IPS-20b (cell line): Measurements from ENCODE around the gene KCNAB1.

Experiments used
- H3K27ac ChIP-seq: one replicate; pipeline ENCODE4 v1.5.1; 2013; ENCODE audit warnings: low read length
- H3K27me3 ChIP-seq: 2 replicates; pipeline ENCODE4 v1.6.1; 2013; ENCODE audit warnings: mild to moderate bottlenecking, low read length, inconsistent platforms; ENCODE audit not compliant: insufficient read depth
- H3K36me3 ChIP-seq: 2 replicates; pipeline ENCODE4 v1.6.1; 2013; ENCODE audit warnings: low read depth, mild to moderate bottlenecking, inconsistent platforms, low read length, moderate library complexity; ENCODE audit not compliant: insufficient read depth
- H3K4me1 ChIP-seq: 2 replicates; pipeline ENCODE4 v1.6.1; 2013; ENCODE audit warnings: mild to moderate bottlenecking, control low read depth, inconsistent platforms, low read length, moderate library complexity; ENCODE audit not compliant: insufficient read depth
- H3K4me3 ChIP-seq: 2 replicates; pipeline ENCODE4 v1.5.1; 2013; ENCODE audit warnings: mild to moderate bottlenecking, low read length, inconsistent platforms
- H3K9ac ChIP-seq: 2 replicates; pipeline ENCODE4 v1.6.1; 2013; ENCODE audit warnings: low read depth, mild to moderate bottlenecking, inconsistent platforms, low read length, moderate library complexity
- H3K9me3 ChIP-seq: 2 replicates; pipeline ENCODE4 v1.6.1; 2013; ENCODE audit warnings: mild to moderate bottlenecking, low read depth, low read length, inconsistent platforms; ENCODE audit not compliant: insufficient read depth

The KCNAB1 gene

DNA sequence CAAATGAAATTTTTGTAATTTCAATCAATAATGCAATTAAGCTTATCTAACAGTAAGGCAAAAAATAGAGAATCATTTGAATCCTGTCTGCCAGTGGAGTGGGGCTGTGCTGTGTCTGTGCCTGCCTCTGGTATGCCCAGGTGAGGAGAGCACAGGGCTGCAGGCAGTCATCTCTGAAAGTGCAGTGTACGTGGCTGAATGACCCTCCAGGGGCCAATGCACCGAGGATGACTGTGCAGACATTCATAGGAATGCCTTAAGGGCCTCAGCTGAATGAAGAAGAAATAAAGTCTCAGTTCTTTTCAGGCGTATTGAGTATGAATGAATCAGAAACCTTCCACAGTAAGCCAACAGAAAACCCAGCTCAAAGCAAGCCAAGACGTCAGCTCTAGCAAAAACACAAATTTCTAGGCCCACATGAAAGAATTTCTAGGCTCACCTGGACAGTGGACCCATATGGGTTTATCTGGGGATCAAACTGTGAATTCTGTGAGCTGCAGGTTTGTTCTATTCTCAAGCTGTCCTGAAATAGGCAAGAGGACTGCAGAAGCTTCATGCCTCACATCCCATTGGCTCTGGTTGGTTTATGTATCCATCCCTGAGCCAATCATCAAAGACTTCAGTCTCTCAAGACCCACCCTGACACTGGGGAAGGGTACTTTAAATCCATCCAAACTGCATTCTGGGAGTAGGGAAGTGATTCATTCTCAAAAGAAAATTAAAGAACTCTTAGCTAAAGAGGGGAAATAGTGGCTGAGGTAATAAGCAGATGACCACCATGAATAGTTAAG is 311.2 kb downstream of the KCNAB1 start:
- Histone ChIP-seq H3K4me3 (no peak overlapping the region), H3K27me3 (no peaks in the 10 kb centered on the region), H3K4me1 (no peaks in the 10 kb centered on the region), H3K36me3 (no peaks in the 10 kb centered on the region), H3K9ac (no peak overlapping the region), H3K9me3 (no peaks in the 10 kb centered on the region), H3K27ac (no peak overlapping the region)

DNA sequence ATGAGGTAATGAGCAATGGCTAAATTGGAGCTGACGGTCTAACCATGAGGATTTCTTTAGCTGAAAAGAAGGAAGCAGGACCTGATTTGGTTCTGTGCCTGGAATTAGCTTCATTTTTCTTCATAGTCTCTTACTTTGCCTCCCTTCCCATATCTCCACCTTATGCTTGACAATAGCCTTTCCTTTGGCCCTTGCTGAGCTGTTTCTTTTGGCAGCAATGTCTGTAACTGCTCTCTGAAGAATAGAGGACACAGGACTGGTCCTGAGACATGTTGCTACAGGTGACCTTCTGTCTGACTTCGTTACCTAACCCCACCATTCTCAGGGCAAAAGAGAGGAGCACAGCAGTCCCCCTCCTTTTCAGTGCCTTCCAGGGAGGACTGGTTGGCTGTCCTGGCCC is 312.2 kb downstream of the KCNAB1 start:
- Histone ChIP-seq H3K27ac (no peak overlapping the region), H3K4me3 (no peak overlapping the region), H3K4me1 (no peaks in the 10 kb centered on the region), H3K36me3 (no peaks in the 10 kb centered on the region), H3K27me3 (no peaks in the 10 kb centered on the region), H3K9me3 (no peaks in the 10 kb centered on the region), H3K9ac (no peak overlapping the region)

DNA sequence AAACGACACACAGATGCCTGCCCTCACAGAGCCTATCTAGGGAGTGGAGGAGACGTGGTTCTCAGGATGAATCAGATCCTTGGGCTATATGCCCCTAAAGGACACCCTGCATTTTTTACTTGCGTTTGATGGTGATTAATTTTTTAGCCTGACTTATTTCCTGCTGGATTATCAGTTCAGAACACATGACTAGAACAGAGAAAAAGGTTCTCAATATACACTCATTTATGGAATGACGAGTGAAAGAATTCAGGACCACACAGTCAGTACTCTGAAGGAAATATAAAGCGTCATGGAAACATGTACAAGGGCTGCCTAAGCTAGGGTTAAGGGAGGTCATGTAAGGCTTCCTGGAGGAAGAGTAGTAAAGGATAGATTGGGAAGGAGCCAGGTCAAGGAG is 312.8 kb downstream of the KCNAB1 start:
- no peak overlapping the region for H3K4me3 ChIP-seq

DNA sequence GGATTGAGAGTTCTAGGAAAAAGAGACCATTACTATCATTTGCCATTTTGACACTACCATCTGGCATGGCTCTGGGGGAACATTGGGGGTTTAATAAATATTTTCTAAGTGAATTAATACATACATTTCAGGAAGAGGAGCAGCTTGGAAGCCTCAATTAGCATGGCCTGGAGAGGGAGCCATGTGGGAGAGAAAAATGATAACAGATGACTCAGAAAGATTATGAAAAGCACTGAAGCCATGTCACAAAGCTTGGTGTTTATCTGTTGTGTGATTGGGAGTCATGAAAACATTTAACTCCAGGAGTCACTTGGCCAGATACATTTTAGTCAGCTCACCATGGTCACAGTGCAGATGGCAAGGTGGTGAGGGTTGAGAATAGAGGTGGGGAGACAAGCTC is 313.5 kb downstream of the KCNAB1 start:
- Histone ChIP-seq H3K9ac (no peak overlapping the region), H3K27me3 (no peaks in the 10 kb centered on the region), H3K36me3 (no peaks in the 10 kb centered on the region), H3K4me1 (no peaks in the 10 kb centered on the region), H3K9me3 (no peaks in the 10 kb centered on the region), H3K4me3 (no peak overlapping the region), H3K27ac (no peak overlapping the region)

More for the DNA sequence above, 312.8 kb downstream of the KCNAB1 start:
- Histone ChIP-seq H3K27me3 (no peaks in the 10 kb centered on the region), H3K9ac (no peak overlapping the region), H3K9me3 (no peaks in the 10 kb centered on the region), H3K4me1 (no peaks in the 10 kb centered on the region), H3K27ac (no peak overlapping the region), H3K36me3 (no peaks in the 10 kb centered on the region)

DNA sequence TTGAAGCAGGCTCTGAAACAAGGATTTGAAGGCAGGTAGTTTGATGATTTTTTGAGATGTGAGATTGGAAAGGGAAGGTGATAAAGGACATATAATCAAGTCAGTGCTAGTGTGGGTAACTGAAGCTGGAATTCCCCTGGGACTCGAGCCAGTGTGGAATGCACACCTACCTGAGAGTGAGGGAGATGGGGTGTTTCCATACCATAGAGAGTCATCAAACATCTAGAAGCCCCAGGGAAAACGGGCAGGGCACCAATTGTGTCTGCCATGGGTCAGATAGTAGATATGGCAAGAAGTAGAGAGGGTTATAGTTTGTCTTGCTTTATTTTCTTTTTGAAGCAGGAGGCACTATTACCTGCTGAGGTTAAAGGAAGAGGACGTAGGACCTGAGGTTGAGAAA is 314.5 kb downstream of the KCNAB1 start:
- Histone ChIP-seq H3K4me1 (no peaks in the 10 kb centered on the region), H3K27me3 (no peaks in the 10 kb centered on the region), H3K9me3 (no peaks in the 10 kb centered on the region), H3K36me3 (no peaks in the 10 kb centered on the region), H3K4me3 (no peak overlapping the region), H3K9ac (no peak overlapping the region), H3K27ac (no peak overlapping the region)

DNA sequence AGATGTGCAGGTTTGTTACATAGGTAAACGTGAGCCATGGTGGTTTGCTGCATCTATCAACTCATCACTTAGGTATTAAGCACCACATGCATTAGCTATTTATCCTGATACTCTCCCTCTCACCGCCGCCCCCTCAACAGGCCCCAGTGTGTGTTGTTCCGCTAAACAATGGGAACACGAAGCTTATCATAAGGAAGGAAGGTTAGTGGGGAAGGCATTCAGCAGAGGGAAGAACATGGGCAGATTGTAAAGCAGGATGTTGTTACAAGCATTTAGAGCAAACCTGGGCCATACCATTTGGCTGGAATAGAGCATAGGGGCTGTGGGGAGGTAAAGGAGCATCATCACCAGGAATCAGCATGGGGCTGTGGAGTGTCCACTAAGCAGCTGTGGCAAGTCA is 322.7 kb downstream of the KCNAB1 start:
- Histone ChIP-seq H3K27me3 (no peaks in the 10 kb centered on the region), H3K9ac (no peak overlapping the region), H3K36me3 (no peaks in the 10 kb centered on the region), H3K9me3 (no peaks in the 10 kb centered on the region), H3K27ac (no peak overlapping the region), H3K4me3 (no peak overlapping the region), H3K4me1 (no peaks in the 10 kb centered on the region)

DNA sequence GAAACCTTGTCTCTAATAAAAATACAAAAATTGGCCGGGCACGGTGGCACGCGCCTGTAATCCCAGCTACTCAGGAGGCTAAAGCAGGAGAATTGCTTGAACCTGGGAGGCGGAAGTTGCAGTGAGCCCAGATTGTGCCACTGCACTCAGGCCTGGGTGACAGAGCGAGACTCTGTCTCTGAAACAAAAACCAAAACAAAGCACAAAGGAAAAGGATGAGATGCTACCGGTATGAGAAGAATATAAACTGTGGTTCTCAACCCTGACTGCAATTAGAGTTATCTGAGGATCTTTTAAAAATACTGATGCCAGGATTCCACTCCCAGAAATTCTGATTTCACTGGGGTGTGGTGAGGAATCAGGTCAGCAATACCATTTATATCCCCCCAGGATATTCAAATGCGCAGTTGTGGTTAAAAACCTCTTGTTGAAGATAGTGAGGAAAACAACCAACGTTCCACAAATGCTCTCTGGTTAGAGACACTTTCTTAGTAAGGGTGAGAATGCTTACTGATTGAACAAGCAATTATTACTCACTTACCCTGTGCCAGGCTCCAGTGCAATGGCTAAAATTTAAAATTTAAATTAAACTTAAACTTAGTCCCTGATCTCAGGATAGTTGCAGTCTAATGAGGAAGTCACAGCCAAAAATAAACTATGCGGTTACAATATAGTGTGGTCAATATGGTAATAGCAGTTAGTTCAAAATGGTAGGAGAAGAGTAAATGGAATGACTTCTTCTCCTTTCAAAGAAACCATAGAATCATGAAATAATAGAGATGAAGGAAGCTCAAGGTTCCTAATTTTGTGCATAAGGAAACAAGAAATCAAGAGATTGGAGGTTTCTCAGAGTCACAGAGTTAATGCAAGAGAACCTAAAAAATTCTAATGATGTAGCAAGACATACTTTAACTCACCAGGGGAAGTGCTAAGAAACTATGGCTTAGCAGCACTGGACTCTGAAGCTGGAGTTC is 325.0 kb downstream of the KCNAB1 start:
- no peaks in the 10 kb centered on the region for H3K36me3 ChIP-seq
- no peaks in the 10 kb centered on the region for H3K27me3 ChIP-seq
- no peaks in the 10 kb centered on the region for H3K4me1 ChIP-seq
- H3K27ac ChIP-seq: no peak overlapping the region
- H3K4me3 ChIP-seq: no peak overlapping the region
- no peak overlapping the region for H3K9ac ChIP-seq
- H3K9me3 ChIP-seq: no peaks in the 10 kb centered on the region

DNA sequence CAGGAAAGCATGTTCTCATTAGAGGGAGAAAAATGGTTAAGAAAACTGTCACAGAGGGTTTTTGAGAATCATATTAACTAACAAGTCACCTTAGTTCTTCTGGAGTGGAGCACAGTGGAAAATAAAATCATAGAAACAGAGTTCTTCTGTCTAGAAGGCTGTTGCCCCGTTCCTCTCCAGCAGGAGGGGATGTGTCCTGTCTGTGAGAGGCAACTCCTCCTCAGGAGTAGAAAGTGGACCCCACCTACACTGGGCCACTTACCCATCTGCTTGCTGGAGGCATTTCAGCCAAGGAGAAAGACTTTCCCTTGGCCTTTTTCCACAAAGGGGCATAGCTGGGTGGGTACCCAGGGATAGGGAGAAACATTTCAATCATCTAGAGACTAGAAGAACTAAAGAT is 327.9 kb downstream of the KCNAB1 start:
- no peaks in the 10 kb centered on the region for H3K36me3 ChIP-seq
- no peaks in the 10 kb centered on the region for H3K27me3 ChIP-seq
- no peaks in the 10 kb centered on the region for H3K4me1 ChIP-seq
- no peak overlapping the region for H3K4me3 ChIP-seq
- no peak overlapping the region for H3K27ac ChIP-seq
- H3K9me3 ChIP-seq: no peaks in the 10 kb centered on the region
- H3K9ac ChIP-seq: no peak overlapping the region

DNA sequence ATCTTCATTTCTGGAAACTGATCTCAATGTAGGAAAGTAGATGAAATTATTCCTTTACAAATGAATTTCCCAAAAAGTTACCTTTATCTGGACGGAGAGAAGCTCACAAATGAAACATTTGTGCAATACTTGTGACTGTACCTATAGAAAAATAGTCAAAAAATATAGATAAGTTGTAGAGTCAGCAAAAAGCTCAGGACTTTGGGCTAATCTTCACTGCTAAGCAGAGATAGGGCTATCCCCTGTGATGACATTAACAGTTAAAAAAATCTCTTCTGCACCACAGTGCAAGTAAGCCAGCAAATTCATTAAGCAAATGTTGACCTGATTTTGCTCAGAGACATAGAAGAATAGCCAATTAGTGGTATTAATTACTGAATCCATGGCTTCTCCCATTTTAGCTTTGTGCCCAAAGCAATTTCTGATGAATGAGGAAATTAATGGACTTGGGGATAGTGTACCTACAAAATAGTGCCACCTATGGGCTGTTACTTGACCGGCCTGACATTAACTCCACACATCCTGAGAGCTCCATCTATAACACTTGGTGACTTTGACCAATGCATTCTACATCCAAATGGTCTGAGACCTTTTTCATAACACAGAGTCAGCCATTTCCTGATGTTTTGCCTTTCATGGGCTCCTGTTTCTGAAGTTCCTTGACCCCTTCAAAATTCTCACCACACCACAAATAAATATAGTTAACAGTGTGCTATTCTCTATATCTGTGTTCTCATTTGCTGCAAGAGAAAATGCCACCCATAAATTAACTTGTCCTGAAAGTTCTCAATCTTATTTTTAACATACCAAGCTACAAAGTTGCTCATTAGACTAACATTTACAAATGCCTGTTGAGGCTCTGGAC is 329.6 kb downstream of the KCNAB1 start:
- Histone ChIP-seq H3K27ac (no peak overlapping the region), H3K4me3 (no peak overlapping the region), H3K4me1 (no peaks in the 10 kb centered on the region), H3K9ac (no peak overlapping the region), H3K27me3 (no peaks in the 10 kb centered on the region), H3K36me3 (no peaks in the 10 kb centered on the region), H3K9me3 (no peaks in the 10 kb centered on the region)

DNA sequence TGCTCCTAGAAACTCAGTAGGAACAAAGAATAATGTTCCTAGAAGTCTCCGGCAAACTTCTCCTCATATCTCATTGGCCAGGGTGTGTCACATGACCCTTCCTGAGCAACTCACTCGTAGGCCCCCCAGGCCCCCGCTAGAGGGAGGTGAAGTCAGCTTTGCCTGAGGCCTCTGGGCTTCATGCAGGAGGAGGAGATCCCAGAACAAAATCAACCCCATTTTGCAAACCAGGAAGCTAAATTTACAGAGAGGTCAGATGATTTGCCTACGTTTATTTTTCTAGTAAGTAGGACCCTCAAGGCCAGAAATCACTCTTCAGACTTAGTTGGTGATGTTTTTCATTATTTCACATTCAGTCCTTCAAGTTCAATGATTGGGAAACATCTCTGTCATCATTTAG is 335.5 kb downstream of the KCNAB1 start:
- Histone ChIP-seq H3K27me3 (no peaks in the 10 kb centered on the region), H3K4me3 (no peak overlapping the region), H3K4me1 (peaks cover 11% of the 10 kb centered on the region; the same call in 1 of the 2 replicates), H3K27ac (no peak overlapping the region), H3K9me3 (no peaks in the 10 kb centered on the region), H3K36me3 (no peaks in the 10 kb centered on the region), H3K9ac (peak overlapping the region; percentile 44; the same call in 1 of the 2 replicates)

DNA sequence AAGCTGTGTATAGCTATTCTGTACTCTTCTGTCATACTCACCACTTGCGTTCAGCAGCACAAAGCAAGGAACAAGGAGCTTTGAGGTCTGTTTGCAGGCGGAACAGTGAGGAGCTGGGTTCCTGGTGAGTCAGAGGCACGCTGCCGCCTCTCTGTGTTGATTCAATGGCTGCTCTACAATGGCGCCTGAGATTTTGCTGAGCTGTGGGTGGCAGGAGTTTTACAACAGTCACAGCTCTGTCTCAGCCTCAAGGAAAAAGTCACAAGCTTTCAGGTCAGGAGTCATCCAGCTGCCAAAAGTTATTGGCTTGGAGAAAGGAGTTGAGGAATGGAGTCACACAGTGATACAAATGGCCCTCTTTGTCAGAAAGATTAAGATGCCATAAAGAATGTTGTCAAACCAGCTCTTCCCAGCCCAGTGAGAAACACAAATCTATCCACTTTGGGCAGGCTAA is 336.4 kb downstream of the KCNAB1 start:
- Histone ChIP-seq H3K9ac (peak overlapping the region; percentile 44), H3K9me3 (no peaks in the 10 kb centered on the region), H3K27me3 (no peaks in the 10 kb centered on the region), H3K4me3 (peak overlapping the region; percentile 14; the same call in 1 of the 2 replicates), H3K36me3 (no peaks in the 10 kb centered on the region), H3K27ac (no peak overlapping the region), H3K4me1 (peaks cover 11% of the 10 kb centered on the region; the same call in 1 of the 2 replicates)
